C4-2B (cell line): Measurements from ENCODE around the gene PDE4B.

Experiments used
- CTCF ChIP-seq: fragments of 450-650 bp; conservative IDR thresholded peaks from 2 replicates; pipeline ENCODE4 v1.5.1; 2017; ENCODE audit warnings: mild to moderate bottlenecking
- ZFX ChIP-seq: fragments of 450-650 bp; IDR thresholded peaks from 2 replicates; pipeline ENCODE4 v1.6.1; 2017

- TF ChIP-seq CTCF (no peak), ZFX (no peak)
These were observed 40.7 kb upstream of the PDE4B start for GRCh38 chr1:65751961-65752360.
